ENCODE results near the gene DEFB118.

DNA sequence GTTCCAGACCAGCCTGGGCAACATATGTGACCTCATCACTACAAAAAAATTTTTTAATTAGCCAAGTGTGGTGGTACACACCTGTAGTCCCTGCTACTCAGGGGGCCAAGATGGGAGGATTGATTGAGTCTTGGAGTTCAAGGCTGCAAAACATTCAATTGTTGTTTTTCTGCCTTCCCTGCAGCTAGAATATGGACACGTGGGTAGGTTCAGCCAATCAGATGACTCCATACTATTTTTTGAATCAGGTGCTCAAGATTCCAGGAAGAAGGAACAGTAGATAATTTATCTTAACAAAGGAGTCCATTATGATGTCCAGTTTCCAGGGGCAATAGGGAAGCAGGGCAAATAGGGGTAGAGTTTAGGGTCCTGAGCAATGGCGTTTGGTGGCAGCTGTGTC, 24.4 kb downstream of the DEFB118 start:
- TF ChIP-seq, protein P1, sequence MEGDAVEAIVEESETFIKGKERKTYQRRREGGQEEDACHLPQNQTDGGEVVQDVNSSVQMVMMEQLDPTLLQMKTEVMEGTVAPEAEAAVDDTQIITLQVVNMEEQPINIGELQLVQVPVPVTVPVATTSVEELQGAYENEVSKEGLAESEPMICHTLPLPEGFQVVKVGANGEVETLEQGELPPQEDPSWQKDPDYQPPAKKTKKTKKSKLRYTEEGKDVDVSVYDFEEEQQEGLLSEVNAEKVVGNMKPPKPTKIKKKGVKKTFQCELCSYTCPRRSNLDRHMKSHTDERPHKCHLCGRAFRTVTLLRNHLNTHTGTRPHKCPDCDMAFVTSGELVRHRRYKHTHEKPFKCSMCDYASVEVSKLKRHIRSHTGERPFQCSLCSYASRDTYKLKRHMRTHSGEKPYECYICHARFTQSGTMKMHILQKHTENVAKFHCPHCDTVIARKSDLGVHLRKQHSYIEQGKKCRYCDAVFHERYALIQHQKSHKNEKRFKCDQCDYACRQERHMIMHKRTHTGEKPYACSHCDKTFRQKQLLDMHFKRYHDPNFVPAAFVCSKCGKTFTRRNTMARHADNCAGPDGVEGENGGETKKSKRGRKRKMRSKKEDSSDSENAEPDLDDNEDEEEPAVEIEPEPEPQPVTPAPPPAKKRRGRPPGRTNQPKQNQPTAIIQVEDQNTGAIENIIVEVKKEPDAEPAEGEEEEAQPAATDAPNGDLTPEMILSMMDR (IDR thresholded peaks at IDR 0.05), result no peak
- TF ChIP-seq POLR2A (IDR thresholded peaks at IDR 0.05), result no peak
